ENCODE measurements around the gene DYNLRB1.
A peak's percentile ranks its signal among the peaks of the same experiment; 100 is the strongest.

Gene DYNLRB1

DNA sequence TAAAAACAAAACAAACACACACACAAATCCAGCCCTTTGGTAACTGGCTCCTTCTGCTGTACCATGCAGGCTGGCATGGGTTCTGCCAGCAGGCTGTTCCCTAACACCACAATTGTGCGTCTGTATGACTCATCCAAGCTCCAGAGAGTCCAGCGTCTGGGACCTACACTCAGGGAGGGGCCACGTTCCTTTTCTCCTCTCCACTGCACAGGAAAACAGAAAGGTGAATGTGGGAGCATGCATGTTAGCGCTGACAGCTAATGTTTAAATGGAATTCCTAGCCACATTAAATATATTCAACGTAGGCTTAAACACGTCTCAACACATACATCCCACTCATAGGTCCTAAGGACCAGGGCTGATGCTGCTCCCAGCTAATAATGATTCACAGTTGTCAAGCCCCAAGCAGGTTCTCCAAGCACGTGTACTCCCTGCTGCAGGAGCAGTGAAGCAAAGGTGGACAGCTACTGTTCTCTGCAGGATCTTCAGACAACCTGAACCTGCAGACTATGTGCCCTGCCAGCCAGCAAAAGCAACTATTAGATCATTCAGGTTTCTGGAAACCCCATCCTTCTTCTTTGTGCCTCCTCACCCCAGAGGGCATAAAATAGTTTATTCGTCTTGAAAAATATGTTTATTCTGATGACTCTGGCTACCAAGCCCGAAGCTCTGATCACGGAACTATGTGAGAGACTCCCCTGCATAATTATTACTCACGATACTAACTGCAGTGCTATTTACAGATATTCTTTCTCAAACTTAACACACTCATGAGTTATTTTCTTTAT is 63.2 kb downstream of the DYNLRB1 start:
- peak; percentile 76 for DNase-seq (ENCODE audit: low read depth)

DNA sequence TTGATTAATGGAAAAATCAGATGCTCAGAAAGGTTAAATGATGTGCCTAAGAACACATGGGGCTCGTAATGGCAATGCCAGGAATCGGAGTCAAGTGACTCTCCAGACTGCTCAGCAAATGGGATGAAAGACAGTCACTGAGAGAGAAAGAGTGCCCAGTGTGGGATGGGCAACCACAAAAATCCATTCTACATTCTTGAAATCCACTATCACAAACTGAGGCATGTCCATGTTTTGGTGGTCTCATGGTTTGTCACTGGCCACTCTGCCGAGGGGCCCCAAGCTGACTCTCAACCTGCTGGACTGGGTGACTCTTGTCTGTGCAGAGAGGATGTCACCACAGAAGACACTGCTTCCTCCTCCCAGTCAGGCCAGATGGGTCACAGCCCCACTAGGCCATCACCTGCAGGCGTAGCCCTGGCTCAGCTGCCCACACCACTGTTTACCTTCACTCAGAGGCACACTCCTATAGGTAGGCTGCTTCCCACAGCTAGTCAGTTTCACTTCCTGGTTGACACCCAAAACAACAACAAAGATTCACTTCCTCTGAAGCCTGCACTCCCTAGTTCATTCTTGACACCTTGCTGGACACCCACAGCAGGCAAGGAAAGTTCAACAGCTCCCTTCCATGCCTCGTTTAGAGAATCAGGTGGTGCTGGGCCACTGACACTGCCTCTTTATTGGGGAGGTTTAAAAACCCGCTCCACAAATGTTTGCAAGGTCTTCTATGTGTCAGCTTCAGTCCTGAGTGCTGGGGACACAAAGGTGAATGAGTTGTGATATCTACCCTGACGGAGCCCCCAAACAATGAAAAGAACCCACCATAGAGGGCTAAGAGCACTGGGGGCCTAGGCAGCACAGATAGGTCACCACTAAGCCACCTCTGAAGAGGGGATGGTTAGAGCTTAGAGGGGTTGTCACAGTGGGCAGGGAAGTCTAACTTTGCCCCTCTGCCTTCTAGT is 64.0 kb downstream of the DYNLRB1 start:
- DNase-seq (ENCODE audit: low read depth), result peak; percentile 19

DNA sequence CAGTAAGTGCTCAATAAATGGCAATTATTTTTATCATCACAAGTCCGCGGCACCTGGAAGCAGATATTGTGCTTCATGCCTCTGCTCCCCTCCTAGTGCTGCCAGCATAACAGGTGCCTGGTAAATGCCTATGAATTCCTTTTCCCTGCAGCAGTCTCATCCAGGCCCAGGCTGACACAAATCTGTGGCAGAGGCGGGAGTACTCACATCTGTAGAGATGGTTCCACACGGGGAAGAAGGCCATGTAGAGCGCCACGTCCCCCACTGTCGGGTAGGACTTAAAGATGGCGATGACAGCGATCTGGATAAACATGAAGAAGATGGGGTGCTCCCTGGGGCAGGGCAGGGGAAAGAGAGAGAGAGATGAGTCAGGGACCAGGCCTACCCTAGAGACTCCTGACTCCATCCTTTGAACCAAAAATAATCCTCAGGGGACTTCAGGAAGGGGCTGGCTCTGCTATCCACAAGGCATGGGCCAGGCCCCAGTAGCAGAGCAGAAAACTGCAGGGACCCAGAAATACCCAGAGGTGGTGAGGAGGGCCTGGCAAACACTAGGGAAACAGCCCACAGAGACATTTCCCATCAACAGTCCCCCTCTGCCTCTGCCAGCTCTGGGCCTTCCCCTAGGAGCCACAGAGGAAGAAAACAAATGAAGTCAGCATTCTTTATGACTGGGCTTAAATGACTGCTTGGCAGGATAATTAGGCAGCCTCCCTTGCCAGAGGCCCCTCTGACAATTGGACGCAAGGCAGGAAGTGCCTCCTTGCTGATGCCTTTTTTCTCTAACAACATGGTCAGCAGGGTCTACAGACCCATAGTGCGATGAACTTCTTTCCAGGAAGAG is 65.3 kb downstream of the DYNLRB1 start:
- peak; percentile 37 for DNase-seq (ENCODE audit: low read depth)

DNA sequence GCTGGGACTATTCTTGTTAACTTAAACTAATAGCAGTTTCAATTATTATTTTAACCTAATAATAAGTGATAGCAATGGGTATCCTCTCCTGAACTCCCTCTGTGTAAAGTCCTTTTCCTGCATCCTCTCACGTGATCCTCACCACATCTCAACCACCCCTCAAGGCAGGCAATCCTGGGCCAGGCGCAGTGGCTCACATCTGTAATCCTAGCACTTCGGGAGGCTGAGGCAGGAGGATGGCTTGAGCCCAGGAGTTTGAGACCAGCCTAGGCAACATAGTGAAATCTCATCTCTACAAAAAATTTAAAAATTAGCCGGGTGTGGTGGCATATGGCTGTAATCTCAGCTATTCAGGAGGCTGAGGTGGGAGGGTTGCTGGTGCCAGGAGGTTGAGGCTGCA is 66.0 kb downstream of the DYNLRB1 start:
- no peak for DNase-seq (ENCODE audit: low read depth)

DNA sequence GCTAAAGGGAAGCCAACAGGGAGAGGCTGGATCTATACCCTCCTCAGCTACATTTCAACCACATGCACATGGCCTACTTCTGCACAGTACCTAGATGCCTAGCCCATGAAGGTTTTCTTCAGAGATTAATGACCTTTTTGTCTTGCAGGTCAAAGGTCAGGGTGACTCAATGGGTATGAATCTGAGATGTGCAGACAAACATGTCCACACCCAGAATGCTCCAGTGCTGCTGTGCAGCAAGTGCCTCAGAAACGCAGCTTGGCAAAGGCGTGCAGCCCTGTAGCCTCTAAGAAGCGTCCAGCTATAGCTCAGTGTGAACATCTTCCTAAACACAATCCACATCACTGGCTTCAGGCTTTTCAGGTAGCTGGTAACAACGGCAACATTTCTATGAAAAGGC is 66.7 kb downstream of the DYNLRB1 start:
- peak; percentile 73 for DNase-seq (ENCODE audit: low read depth)

DNA sequence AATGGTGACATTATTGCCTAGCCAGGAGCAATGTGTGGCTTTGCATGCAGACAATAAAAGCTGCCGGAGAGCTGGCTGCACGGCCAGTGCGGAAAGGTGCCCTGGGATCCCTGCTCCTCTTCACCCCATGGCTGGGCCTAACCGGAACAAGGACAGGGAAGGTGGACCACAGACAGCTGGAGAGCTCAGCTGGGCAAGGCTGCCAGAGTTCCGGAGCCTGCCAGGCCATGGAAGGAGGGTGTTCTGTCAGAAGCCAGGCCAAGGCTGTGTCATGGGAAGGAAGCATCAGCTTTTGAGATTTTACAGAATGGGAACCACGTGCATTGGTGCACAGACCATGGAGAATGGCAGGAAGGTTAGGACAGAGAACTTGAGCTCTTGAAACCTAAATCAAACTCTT is 67.3 kb downstream of the DYNLRB1 start:
- no peak for DNase-seq (ENCODE audit: low read depth)

DNA sequence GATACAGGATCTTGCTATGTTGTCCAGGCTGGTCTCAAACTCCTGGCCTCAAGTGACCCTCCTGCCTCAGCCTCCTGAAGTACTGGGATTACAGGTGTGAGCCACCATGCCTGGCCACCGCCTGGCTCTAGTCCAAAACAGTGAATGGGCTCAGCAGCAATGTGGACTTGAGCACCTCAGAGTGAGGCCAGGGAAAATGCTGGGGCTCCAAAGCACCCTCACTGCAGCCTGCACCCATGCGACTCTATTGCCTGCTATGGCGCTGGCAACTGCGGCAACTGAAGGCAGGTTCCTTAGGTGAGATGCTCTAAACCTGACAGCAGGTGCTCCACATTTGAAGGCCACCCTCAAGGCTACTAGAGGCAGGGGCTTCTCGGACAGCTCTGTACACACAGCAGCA is 68.8 kb downstream of the DYNLRB1 start:
- DNase-seq (ENCODE audit: low read depth), result no peak

DNA sequence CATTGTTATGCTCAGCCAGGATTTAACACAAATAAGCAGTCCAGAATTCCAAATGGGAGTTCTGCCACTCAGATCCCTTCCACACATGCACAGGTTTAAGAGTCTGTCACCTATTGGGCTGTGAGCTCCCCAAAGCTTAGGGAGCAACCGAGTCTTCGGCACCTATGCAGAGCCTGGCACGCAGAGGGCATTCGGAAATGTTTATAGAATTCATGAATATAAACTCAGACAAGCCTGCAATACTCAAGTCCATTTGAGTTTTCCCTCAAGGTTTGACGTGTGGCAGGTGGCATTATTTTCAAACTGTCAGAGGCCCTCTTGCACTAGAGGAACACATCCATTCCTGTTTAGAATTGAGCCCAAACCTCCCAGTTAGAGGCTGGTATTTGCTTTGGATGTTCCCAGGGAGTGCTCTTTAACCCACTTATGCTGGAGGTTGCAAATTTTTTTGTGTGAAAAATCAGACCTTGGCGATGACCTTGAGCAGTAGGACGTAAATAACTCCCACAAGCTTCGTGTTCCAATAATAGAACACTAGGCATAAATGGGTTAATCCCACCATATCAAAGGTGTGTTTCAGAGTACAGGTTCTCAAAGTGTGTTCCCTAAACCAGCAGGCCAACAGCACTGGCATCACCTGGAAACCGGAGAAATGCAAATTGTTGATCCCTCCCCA is 70.4 kb downstream of the DYNLRB1 start:
- no peak for DNase-seq (ENCODE audit: low read depth)

All from amniotic epithelial cell (primary cell).